ENCODE results near the gene ANO7. TPM values are rescaled to one million over a fixed set of nuclear protein-coding genes. Genes with fewer than 3 reads are reported as not detected.

Gene ANO7
- total RNA-seq, 2 donors from 2014 or later = 140 to 187 TPM

GRCh38 chr2:241226723-241227572 is 38.5 kb downstream of the ANO7 start:
- Histone ChIP-seq H3K4me1 (replicated peaks) (no peaks in the 10 kb centered on the region), H3K27ac (peak overlapping the region in 1 of 2 donors; percentile 31), H3K9me3 (no peaks in the 10 kb centered on the region), H3K4me3 (no peak overlapping the region), H3K36me3 (peaks cover 16 to 30% of the 10 kb centered on the region in 2 donors), H3K27me3 (replicated peaks; ENCODE audit: insufficient read depth) (no peaks in the 10 kb centered on the region)
- intact Hi-C loops (cut with DNase I) = no loop called here
- TF ChIP-seq POLR2AphosphoS5 (IDR thresholded peaks at IDR 0.05) = no peak
- no peak for TF ChIP-seq CTCF (IDR thresholded peaks at IDR 0.05)
- no peak for TF ChIP-seq POLR2A (IDR thresholded peaks at IDR 0.05)
- 70% methylated on average over 19 of the region's 19 CpGs for WGBS
- no peak for DNase-seq (ENCODE audit: low spot score)

- TF ChIP-seq POLR2A (IDR thresholded peaks at IDR 0.05) (no peak), POLR2AphosphoS5 (IDR thresholded peaks at IDR 0.05) (no peak), CTCF (IDR thresholded peaks at IDR 0.05) (no peak)
- intact Hi-C loops (cut with DNase I) = no loop called here
- Histone ChIP-seq H3K27ac (no peak overlapping the region), H3K4me1 (replicated peaks) (no peaks in the 10 kb centered on the region), H3K36me3 (peaks cover 16 to 34% of the 10 kb centered on the region in 2 donors), H3K27me3 (replicated peaks; ENCODE audit: insufficient read depth) (no peaks in the 10 kb centered on the region), H3K9me3 (no peaks in the 10 kb centered on the region), H3K4me3 (no peak overlapping the region)
- DNase-seq (ENCODE audit: low spot score) = no peak
- 82% methylated on average over 8 of the region's 8 CpGs for WGBS
Observed at GRCh38 chr2:241227594-241227993, 39.1 kb downstream of the ANO7 start.

- WGBS = 93% methylated on average over 24 of the region's 26 CpGs
- intact Hi-C loops (cut with DNase I) = no loop called here
- H3K27me3 ChIP-seq (replicated peaks; ENCODE audit: insufficient read depth) = no peaks in the 10 kb centered on the region
- no peak overlapping the region for H3K4me3 ChIP-seq
- no peak overlapping the region for H3K27ac ChIP-seq
- peaks cover 16 to 41% of the 10 kb centered on the region in 2 donors for H3K36me3 ChIP-seq
- no peak for DNase-seq (ENCODE audit: low spot score)
- H3K9me3 ChIP-seq = no peaks in the 10 kb centered on the region
- TF ChIP-seq POLR2A (IDR thresholded peaks at IDR 0.05) (no peak), POLR2AphosphoS5 (IDR thresholded peaks at IDR 0.05) (peak; percentile 3), CTCF (IDR thresholded peaks at IDR 0.05) (no peak)
- no peaks in the 10 kb centered on the region for H3K4me1 ChIP-seq (replicated peaks)
Observed at GRCh38 chr2:241228081-241228859, 39.8 kb downstream of the ANO7 start.

- DNase-seq (ENCODE audit: low spot score) = no peak
- peaks cover 19 to 48% of the 10 kb centered on the region in 2 donors for H3K36me3 ChIP-seq
- TF ChIP-seq POLR2AphosphoS5 (IDR thresholded peaks at IDR 0.05) (no peak), POLR2A (IDR thresholded peaks at IDR 0.05) (no peak), CTCF (IDR thresholded peaks at IDR 0.05) (no peak)
- no peaks in the 10 kb centered on the region for H3K4me1 ChIP-seq (replicated peaks)
- no peak overlapping the region for H3K27ac ChIP-seq
- H3K4me3 ChIP-seq = no peak overlapping the region
- 79% methylated on average over 20 of the region's 20 CpGs for WGBS
- no peaks in the 10 kb centered on the region for H3K27me3 ChIP-seq (replicated peaks; ENCODE audit: insufficient read depth)
- H3K9me3 ChIP-seq = no peaks in the 10 kb centered on the region
- intact Hi-C loops (cut with DNase I) = no loop called here
Observed at GRCh38 chr2:241228860-241229516, 40.5 kb downstream of the ANO7 start.

Measured in prostate gland (tissue), 2 donors.